ENCODE measurements around the gene GTF2IRD2. TPM values are rescaled to one million over a fixed set of nuclear protein-coding genes. Genes with fewer than 3 reads are reported as not detected.
A peak's percentile ranks its signal among the peaks of the same experiment; 100 is the strongest.
"Not testable (repeated sequence)": the region's sequence is repeated elsewhere in the genome, so short reads cannot be mapped to it uniquely, and the experiment has no call there.

GTF2IRD2 gene
- total RNA-seq, 2 donors from 2014 or later = 9.1 to 19.1 TPM

GRCh38 chr7:74797848-74798622 lies 53.4 kb downstream of the GTF2IRD2 start:
- intact Hi-C loops (cut with DNase I); DNase-seq; ATAC-seq: not testable (repeated sequence)

- DNase-seq; intact Hi-C loops (cut with DNase I): not testable (repeated sequence)
- ATAC-seq = peak; percentile 23 to 27
Observed at GRCh38 chr7:74789200-74789736, 62.1 kb downstream of the GTF2IRD2 start.

- ATAC-seq (peak; percentile 97 to 98), DNase-seq (peak; percentile 94)
- intact Hi-C loops (cut with DNase I) = not testable (repeated sequence)
Observed at GRCh38 chr7:74788369-74789150, 62.8 kb downstream of the GTF2IRD2 start.

GRCh38 chr7:74783595-74783994 lies 67.8 kb downstream of the GTF2IRD2 start:
- intact Hi-C loops (cut with DNase I); ATAC-seq; DNase-seq: not testable (repeated sequence)

- DNase-seq; intact Hi-C loops (cut with DNase I); ATAC-seq: not testable (repeated sequence)
Observed at GRCh38 chr7:74781746-74782145, 69.7 kb downstream of the GTF2IRD2 start.

- ATAC-seq; DNase-seq; intact Hi-C loops (cut with DNase I): not testable (repeated sequence)
Observed at GRCh38 chr7:74779053-74779452, 72.4 kb downstream of the GTF2IRD2 start.

GRCh38 chr7:74775111-74775510 lies 76.3 kb downstream of the GTF2IRD2 start:
- DNase-seq; ATAC-seq; intact Hi-C loops (cut with DNase I): not testable (repeated sequence)

- ATAC-seq = peak; percentile 58 to 81
- DNase-seq; intact Hi-C loops (cut with DNase I): not testable (repeated sequence)
Observed at GRCh38 chr7:74773760-74774750, 77.3 kb downstream of the GTF2IRD2 start, which contains the start of gene NCF1. Gene NCF1, plus strand, starts transcription at chr7:74774011. Its CDS starts 21 bp downstream, at chr7:74774032.

- DNase-seq; ATAC-seq; intact Hi-C loops (cut with DNase I): not testable (repeated sequence)
Observed at GRCh38 chr7:74772093-74772492, 79.3 kb downstream of the GTF2IRD2 start.

- intact Hi-C loops (cut with DNase I); ATAC-seq: not testable (repeated sequence)
- DNase-seq = peak; percentile 17
Observed at GRCh38 chr7:74770062-74770461, 81.3 kb downstream of the GTF2IRD2 start.

GRCh38 chr7:74766991-74767390 lies 84.4 kb downstream of the GTF2IRD2 start:
- intact Hi-C loops (cut with DNase I); ATAC-seq; DNase-seq: not testable (repeated sequence)

GRCh38 chr7:74766509-74766908 lies 84.9 kb downstream of the GTF2IRD2 start:
- peak in 1 of 2 donors; percentile 44 for ATAC-seq
- DNase-seq; intact Hi-C loops (cut with DNase I): not testable (repeated sequence)

- DNase-seq; intact Hi-C loops (cut with DNase I): not testable (repeated sequence)
- ATAC-seq = peak; percentile 47 to 55
Observed at GRCh38 chr7:74765205-74765918, 86.0 kb downstream of the GTF2IRD2 start.

GRCh38 chr7:74758982-74759381 lies 92.4 kb downstream of the GTF2IRD2 start:
- intact Hi-C loops (cut with DNase I); ATAC-seq; DNase-seq: not testable (repeated sequence)

GRCh38 chr7:74758268-74758667 lies 93.1 kb downstream of the GTF2IRD2 start:
- ATAC-seq; intact Hi-C loops (cut with DNase I); DNase-seq: not testable (repeated sequence)

- intact Hi-C loops (cut with DNase I); DNase-seq; ATAC-seq: not testable (repeated sequence)
Observed at GRCh38 chr7:74756673-74757072, 94.7 kb downstream of the GTF2IRD2 start.

- intact Hi-C loops (cut with DNase I); DNase-seq: not testable (repeated sequence)
- peak; percentile 79 to 86 for ATAC-seq
Observed at GRCh38 chr7:74753921-74754482, 97.4 kb downstream of the GTF2IRD2 start.

All from left cardiac atrium (tissue), 4 donors.